Gastroesophageal sphincter (tissue), 3 donors: ENCODE data around the gene RGS14.

Experiments used
- EP300 ChIP-seq: sonication (generic); formaldehyde crosslinking; IDR thresholded peaks from one replicate; pipeline ENCODE4 v1.6.1; 2017; ENCODE audit warnings: antibody characterized with exemption, mild to moderate bottlenecking
- POLR2A ChIP-seq, 2 donors: fragments of 450-650 bp; IDR thresholded peaks; one replicate each; pipeline ENCODE4 v1.6.1; 2017; ENCODE audit warnings: antibody characterized with exemption in 2 of 2, mild to moderate bottlenecking in 2 of 2, moderate library complexity in 1 of 2
- TF ChIP-seq, protein P1 (sequence below), 4 experiments: fragments of 200-600 bp in 2 of 4; fragments of 450-650 bp in 2 of 4; sonication (generic) in 1 of 4; IDR thresholded peaks; one replicate each; pipeline ENCODE4 v1.5.1; 2017 to 2019; ENCODE audit warnings: antibody characterized with exemption in 4 of 4, mild to moderate bottlenecking in 2 of 4, moderate library complexity in 2 of 4

DNA sequence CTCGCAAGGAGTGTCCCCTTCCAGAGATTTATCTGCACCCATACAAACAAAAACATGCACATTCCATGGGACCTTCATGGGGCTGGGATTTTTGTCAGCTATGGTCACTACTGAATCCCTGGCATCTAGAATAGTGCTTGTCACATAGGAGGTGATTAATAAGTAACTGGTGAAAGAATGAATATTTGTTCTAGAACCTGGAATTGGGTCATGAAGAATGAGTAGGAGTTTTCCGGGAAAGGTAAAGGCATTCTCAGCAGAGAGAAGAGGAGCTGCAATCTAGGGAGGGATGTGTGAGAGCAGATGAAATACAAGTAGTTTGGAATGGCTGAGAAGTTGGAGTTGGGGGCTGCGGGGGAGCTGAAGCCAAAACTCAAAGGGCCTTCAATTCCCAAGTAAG is 3.5 kb upstream of the RGS14 start:
- TF ChIP-seq, protein P1, sequence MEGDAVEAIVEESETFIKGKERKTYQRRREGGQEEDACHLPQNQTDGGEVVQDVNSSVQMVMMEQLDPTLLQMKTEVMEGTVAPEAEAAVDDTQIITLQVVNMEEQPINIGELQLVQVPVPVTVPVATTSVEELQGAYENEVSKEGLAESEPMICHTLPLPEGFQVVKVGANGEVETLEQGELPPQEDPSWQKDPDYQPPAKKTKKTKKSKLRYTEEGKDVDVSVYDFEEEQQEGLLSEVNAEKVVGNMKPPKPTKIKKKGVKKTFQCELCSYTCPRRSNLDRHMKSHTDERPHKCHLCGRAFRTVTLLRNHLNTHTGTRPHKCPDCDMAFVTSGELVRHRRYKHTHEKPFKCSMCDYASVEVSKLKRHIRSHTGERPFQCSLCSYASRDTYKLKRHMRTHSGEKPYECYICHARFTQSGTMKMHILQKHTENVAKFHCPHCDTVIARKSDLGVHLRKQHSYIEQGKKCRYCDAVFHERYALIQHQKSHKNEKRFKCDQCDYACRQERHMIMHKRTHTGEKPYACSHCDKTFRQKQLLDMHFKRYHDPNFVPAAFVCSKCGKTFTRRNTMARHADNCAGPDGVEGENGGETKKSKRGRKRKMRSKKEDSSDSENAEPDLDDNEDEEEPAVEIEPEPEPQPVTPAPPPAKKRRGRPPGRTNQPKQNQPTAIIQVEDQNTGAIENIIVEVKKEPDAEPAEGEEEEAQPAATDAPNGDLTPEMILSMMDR (IDR thresholded peaks at IDR 0.05), result no peak
- TF ChIP-seq POLR2A (IDR thresholded peaks at IDR 0.05), result no peak
- no peak for TF ChIP-seq EP300
